Glutamatergic neuron (in vitro differentiated cells): ENCODE data around the gene OR6M1. TPM values are rescaled to one million over a fixed set of nuclear protein-coding genes. Genes with fewer than 3 reads are reported as not detected.

Experiments used
- DNase-seq: peaks from one replicate; pipeline ENCODE4 v3.0.0; 2022
- H3K27ac Mint-ChIP-seq: one replicate; pipeline ENCODE4 v1.8.0; 2020; ENCODE audit warnings: mild to moderate bottlenecking, mixed read lengths, inconsistent platforms; ENCODE audit not compliant: unreplicated experiment
- H3K27me3 Mint-ChIP-seq: one replicate; pipeline ENCODE4 v1.8.0; 2020; ENCODE audit warnings: mild to moderate bottlenecking, moderate library complexity, mixed read lengths, inconsistent platforms; ENCODE audit not compliant: unreplicated experiment
- H3K36me3 Mint-ChIP-seq: one replicate; pipeline ENCODE4 v1.8.0; 2020; ENCODE audit warnings: mild to moderate bottlenecking, mixed read lengths, inconsistent platforms; ENCODE audit not compliant: unreplicated experiment
- H3K4me1 Mint-ChIP-seq: one replicate; pipeline ENCODE4 v1.8.0; 2020; ENCODE audit warnings: mild to moderate bottlenecking, low read depth, mixed read lengths, inconsistent platforms; ENCODE audit not compliant: unreplicated experiment
- H3K4me3 Mint-ChIP-seq: one replicate; pipeline ENCODE4 v1.8.0; 2020; ENCODE audit warnings: mild to moderate bottlenecking, mixed read lengths, inconsistent platforms; ENCODE audit not compliant: unreplicated experiment
- H3K9me3 Mint-ChIP-seq: one replicate; pipeline ENCODE4 v1.8.0; 2020; ENCODE audit warnings: mild to moderate bottlenecking, moderate library complexity, mixed read lengths, inconsistent platforms; ENCODE audit not compliant: unreplicated experiment
- total RNA-seq: library from RNA; stranded (reverse); fragmentation: NEBNext Ultra II Directional; extraction: Animal tissue kit (Norgen Biotek cat#: 25700); gene quantifications from one replicate; pipeline ENCODE4 v1.2.1, GENCODE V29; 2021; ENCODE audit not compliant: unreplicated experiment
- TF ChIP-seq, protein P1 (sequence below): fragments of 200-600 bp; sonication (generic); IDR thresholded peaks from one replicate; pipeline ENCODE4 v1.5.0; 2021; ENCODE audit not compliant: partially characterized antibody, unreplicated experiment

The OR6M1 gene
- total RNA-seq, 1 donor from 2014 or later, result not detected

DNA sequence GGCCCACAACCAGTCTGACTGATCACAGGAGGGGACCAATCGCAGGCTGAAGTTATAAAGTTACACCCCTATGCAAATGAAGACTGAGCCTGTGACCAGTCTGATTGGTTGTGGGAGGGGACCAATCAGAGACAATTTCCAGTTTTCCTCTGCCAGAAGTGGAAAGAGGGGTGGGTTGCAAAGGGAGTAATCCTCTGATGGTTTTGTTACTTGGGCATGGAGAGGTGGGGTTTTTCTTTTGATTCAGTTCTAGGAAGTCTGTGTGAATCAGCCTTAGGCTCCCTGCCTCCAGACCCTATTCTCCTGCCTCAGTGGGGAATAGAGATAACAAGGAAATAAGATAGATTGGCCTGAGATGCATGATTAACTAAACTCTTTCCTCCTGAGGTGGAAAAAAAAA lies 9.9 kb downstream of the OR6M1 start:
- peaks cover 28% of the 10 kb centered on the region for H3K36me3 Mint-ChIP-seq
- no peak overlapping the region for H3K27ac Mint-ChIP-seq
- no peak overlapping the region for H3K4me3 Mint-ChIP-seq
- H3K9me3 Mint-ChIP-seq, result peaks cover 21% of the 10 kb centered on the region
- TF ChIP-seq, protein P1, sequence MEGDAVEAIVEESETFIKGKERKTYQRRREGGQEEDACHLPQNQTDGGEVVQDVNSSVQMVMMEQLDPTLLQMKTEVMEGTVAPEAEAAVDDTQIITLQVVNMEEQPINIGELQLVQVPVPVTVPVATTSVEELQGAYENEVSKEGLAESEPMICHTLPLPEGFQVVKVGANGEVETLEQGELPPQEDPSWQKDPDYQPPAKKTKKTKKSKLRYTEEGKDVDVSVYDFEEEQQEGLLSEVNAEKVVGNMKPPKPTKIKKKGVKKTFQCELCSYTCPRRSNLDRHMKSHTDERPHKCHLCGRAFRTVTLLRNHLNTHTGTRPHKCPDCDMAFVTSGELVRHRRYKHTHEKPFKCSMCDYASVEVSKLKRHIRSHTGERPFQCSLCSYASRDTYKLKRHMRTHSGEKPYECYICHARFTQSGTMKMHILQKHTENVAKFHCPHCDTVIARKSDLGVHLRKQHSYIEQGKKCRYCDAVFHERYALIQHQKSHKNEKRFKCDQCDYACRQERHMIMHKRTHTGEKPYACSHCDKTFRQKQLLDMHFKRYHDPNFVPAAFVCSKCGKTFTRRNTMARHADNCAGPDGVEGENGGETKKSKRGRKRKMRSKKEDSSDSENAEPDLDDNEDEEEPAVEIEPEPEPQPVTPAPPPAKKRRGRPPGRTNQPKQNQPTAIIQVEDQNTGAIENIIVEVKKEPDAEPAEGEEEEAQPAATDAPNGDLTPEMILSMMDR, result no peak
- peaks cover 13% of the 10 kb centered on the region for H3K27me3 Mint-ChIP-seq
- no peak for DNase-seq
- H3K4me1 Mint-ChIP-seq, result peaks cover 27% of the 10 kb centered on the region

DNA sequence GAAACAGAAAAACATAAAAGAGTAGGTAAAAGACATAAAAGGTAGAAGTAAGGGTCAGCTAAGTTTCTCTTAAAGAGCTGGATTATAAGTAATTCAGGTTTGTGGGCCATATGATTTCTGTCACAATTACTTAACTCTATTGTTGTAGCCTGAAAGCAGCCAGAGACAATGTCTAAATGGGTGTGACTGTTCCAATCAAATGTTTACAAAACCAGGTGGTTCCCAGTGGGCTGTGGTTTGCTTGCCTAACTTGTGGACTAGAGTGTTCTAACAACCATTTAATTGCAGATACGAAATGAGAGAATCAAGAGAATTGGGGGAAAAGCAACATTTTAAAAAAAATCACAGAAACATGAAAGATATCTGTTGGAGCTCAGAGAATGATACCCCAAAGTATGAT lies 22.6 kb downstream of the OR6M1 start:
- Mint-ChIP-seq H3K36me3 (peaks cover 9% of the 10 kb centered on the region), H3K27me3 (no peaks in the 10 kb centered on the region), H3K4me3 (no peak overlapping the region), H3K4me1 (no peaks in the 10 kb centered on the region), H3K27ac (no peak overlapping the region), H3K9me3 (peaks cover 5% of the 10 kb centered on the region)
- TF ChIP-seq, protein P1, result no peak
- DNase-seq, result no peak

DNA sequence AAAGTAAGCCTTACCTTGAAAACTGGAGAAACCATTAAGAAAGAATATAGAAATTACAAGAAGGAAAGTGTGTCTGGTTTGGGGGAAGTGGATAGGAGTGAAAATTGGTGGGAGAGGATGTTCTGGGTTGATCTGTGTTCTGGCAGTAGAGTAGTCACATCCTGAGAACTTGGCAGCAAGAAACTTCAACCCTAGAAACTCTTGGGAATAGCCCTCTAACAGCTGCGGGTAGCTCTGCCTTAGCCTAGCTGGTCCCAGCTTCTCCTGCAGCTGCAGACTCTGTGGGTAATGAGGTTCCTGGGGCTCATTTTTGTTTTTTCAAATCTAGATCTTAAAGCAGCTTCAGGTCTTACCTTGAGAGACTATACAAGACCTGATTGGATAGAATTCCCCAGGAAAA lies 27.6 kb downstream of the OR6M1 start:
- TF ChIP-seq, protein P1, result no peak
- no peak for DNase-seq
- no peaks in the 10 kb centered on the region for H3K9me3 Mint-ChIP-seq
- no peaks in the 10 kb centered on the region for H3K36me3 Mint-ChIP-seq
- no peak overlapping the region for H3K27ac Mint-ChIP-seq
- no peak overlapping the region for H3K4me3 Mint-ChIP-seq
- peaks cover 3% of the 10 kb centered on the region for H3K4me1 Mint-ChIP-seq
- H3K27me3 Mint-ChIP-seq, result no peaks in the 10 kb centered on the region

DNA sequence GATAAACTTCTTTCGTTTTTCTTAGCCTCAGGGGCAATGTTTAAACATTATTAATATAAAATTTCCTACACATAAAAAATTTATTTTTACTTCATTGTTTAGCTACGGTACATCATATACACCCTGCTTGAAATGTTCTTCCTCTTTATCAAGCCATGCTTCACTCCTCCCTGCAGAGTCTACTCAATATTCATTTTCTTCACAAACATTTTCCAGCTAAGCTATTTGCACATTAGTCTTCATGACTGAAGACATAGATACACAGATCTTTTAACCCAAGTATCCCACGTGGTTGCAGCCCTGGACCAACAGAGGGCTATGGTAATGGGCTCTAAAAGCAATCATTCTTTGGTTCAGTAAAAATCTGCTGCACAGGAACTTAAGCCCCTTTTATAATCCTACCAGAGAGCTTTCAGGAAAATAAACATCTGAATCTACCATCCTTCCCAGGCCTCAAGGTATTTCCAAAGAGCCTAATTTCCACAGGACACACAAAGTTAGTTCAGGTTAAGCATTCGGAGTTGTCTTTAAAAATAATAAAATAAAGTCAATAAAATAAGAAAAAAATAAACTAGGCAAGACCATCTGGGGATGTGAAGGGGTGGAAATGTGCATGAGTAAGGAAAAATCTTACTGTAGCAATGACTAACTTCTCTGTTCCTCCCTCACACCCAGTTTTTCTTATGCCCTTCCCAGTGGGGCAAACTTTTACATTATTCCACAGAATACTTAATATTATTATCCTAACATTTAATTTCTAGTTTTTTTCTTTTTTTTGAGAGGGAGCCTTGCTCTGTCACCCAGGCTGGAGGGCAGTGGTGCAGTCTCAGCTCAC lies 30.2 kb downstream of the OR6M1 start:
- H3K36me3 Mint-ChIP-seq, result no peaks in the 10 kb centered on the region
- H3K27me3 Mint-ChIP-seq, result no peaks in the 10 kb centered on the region
- H3K27ac Mint-ChIP-seq, result no peak overlapping the region
- no peak overlapping the region for H3K4me3 Mint-ChIP-seq
- TF ChIP-seq, protein P1, result no peak
- no peak for DNase-seq
- no peaks in the 10 kb centered on the region for H3K9me3 Mint-ChIP-seq
- peaks cover 3% of the 10 kb centered on the region for H3K4me1 Mint-ChIP-seq

DNA sequence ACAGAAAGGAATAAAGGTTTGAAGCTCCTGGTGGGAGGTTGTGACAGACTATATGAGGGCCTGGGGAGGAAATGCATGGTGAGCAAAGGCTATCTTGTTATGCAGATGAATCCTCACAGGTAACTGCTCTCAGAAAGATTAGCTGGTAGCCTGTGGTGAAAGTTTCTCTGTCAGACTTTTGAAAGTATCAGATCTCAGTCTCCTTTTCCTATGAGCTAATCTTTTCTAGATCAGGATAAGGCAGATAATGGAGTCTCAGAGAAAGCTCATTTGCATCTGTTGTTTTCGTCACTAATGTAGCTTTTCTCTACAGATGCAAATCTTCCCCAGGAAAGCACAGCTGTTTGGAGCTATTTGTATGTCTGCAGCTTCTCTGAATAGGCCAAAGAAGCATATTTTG lies 30.9 kb downstream of the OR6M1 start:
- no peaks in the 10 kb centered on the region for H3K36me3 Mint-ChIP-seq
- H3K9me3 Mint-ChIP-seq, result no peaks in the 10 kb centered on the region
- H3K27me3 Mint-ChIP-seq, result no peaks in the 10 kb centered on the region
- no peak overlapping the region for H3K27ac Mint-ChIP-seq
- DNase-seq, result no peak
- peaks cover 3% of the 10 kb centered on the region for H3K4me1 Mint-ChIP-seq
- no peak overlapping the region for H3K4me3 Mint-ChIP-seq
- TF ChIP-seq, protein P1, result no peak
